ENCODE data around the gene JMJD1C. TPM values are rescaled to one million over a fixed set of nuclear protein-coding genes. Genes with fewer than 3 reads are reported as not detected.
A peak's percentile ranks its signal among the peaks of the same experiment; 100 is the strongest.
"Not testable (repeated sequence)": the region's sequence is repeated elsewhere in the genome, so short reads cannot be mapped to it uniquely, and the experiment has no call there.

The JMJD1C gene
- total RNA-seq, result 41.3 TPM
- long read RNA-seq, partial matches to known transcripts, result 9 of 24 reads
- long read RNA-seq, other reads (novel, unspliced or antisense), result 15 of 24 reads

- intact Hi-C loops (cut with DNase I), result loop anchor here (1.0 to 10.0 kb wide), 4 partner anchors 55 to 251 kb away; partner anchors contain the start of gene REEP3
Measured at GRCh38 chr10:63465293-63466143, at the start of gene JMJD1C. TSS of gene JMJD1C (minus strand) at chr10:63465977. CDS start at chr10:63465662, 315 bp downstream.

GRCh38 chr10:63515002-63515763, 49.4 kb upstream of the JMJD1C start:
- DNase-seq (ENCODE audit: low spot score), result no peak
- intact Hi-C loops (cut with DNase I), result no loop called here

More at GRCh38 chr10:63465293-63466143, at the start of gene JMJD1C:
- peak; percentile 90 for DNase-seq (ENCODE audit: low spot score)

GRCh38 chr10:63506554-63506953, 40.8 kb upstream of the JMJD1C start:
- no peak for DNase-seq (ENCODE audit: low spot score)
- intact Hi-C loops (cut with DNase I), result no loop called here

- intact Hi-C loops (cut with DNase I), result no loop called here
- no peak for DNase-seq (ENCODE audit: low spot score)
Measured at GRCh38 chr10:63505562-63505961, 39.8 kb upstream of the JMJD1C start.

GRCh38 chr10:63504145-63504881, 38.5 kb upstream of the JMJD1C start:
- no peak for DNase-seq (ENCODE audit: low spot score)
- intact Hi-C loops (cut with DNase I), result no loop called here

GRCh38 chr10:63503395-63503794, 37.6 kb upstream of the JMJD1C start:
- no peak for DNase-seq (ENCODE audit: low spot score)
- intact Hi-C loops (cut with DNase I), result no loop called here

GRCh38 chr10:63502832-63503231, 37.1 kb upstream of the JMJD1C start:
- DNase-seq (ENCODE audit: low spot score), result no peak
- intact Hi-C loops (cut with DNase I), result no loop called here

GRCh38 chr10:63501954-63502353, 36.2 kb upstream of the JMJD1C start:
- intact Hi-C loops (cut with DNase I), result no loop called here
- DNase-seq (ENCODE audit: low spot score), result no peak

- not testable (repeated sequence) for DNase-seq (ENCODE audit: low spot score)
Measured at GRCh38 chr10:63500551-63500950, 34.8 kb upstream of the JMJD1C start.

GRCh38 chr10:63498665-63499064, 32.9 kb upstream of the JMJD1C start:
- DNase-seq (ENCODE audit: low spot score), result no peak
- intact Hi-C loops (cut with DNase I), result no loop called here

More at GRCh38 chr10:63500551-63500950, 34.8 kb upstream of the JMJD1C start:
- intact Hi-C loops (cut with DNase I), result not testable (repeated sequence)

GRCh38 chr10:63497321-63497720, 31.5 kb upstream of the JMJD1C start:
- DNase-seq (ENCODE audit: low spot score), result no peak
- intact Hi-C loops (cut with DNase I), result no loop called here

GRCh38 chr10:63496561-63496960, 30.8 kb upstream of the JMJD1C start:
- no peak for DNase-seq (ENCODE audit: low spot score)
- intact Hi-C loops (cut with DNase I), result no loop called here

GRCh38 chr10:63494951-63495350, 29.2 kb upstream of the JMJD1C start:
- intact Hi-C loops (cut with DNase I), result no loop called here
- DNase-seq (ENCODE audit: low spot score), result no peak

GRCh38 chr10:63493004-63493403, 27.2 kb upstream of the JMJD1C start:
- intact Hi-C loops (cut with DNase I), result no loop called here
- DNase-seq (ENCODE audit: low spot score), result no peak

- DNase-seq (ENCODE audit: low spot score); intact Hi-C loops (cut with DNase I): not testable (repeated sequence)
Measured at GRCh38 chr10:63492317-63492690, 26.5 kb upstream of the JMJD1C start.

GRCh38 chr10:63491588-63492316, 26.0 kb upstream of the JMJD1C start:
- no peak for DNase-seq (ENCODE audit: low spot score)
- intact Hi-C loops (cut with DNase I), result no loop called here

GRCh38 chr10:63489838-63490237, 24.1 kb upstream of the JMJD1C start:
- no peak for DNase-seq (ENCODE audit: low spot score)
- intact Hi-C loops (cut with DNase I), result no loop called here

GRCh38 chr10:63487990-63488389, 22.2 kb upstream of the JMJD1C start:
- intact Hi-C loops (cut with DNase I), result no loop called here
- no peak for DNase-seq (ENCODE audit: low spot score)

- intact Hi-C loops (cut with DNase I), result no loop called here
- no peak for DNase-seq (ENCODE audit: low spot score)
Measured at GRCh38 chr10:63483983-63484382, 18.2 kb upstream of the JMJD1C start.
